Measurements from ENCODE around the gene GTF3A.

DNA sequence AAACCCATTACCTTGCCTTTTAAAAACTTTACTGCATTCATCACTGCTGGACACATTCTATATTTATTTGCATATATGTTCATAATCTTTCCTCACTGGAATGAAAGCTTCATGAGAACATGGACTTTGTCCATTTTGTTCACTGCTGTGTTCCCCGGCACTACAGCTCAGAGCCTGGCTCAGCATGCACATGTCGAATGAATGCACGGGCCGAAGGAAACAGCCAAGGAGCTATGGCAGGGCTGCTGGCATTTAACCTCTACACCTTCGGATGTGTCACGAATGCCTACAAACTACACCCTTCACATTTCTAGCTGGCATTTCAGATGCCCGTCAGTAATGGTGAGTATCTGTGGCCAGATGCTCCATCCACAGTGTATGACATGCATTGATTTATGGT, 18.4 kb downstream of the GTF3A start:
- TF ChIP-seq, protein P1, sequence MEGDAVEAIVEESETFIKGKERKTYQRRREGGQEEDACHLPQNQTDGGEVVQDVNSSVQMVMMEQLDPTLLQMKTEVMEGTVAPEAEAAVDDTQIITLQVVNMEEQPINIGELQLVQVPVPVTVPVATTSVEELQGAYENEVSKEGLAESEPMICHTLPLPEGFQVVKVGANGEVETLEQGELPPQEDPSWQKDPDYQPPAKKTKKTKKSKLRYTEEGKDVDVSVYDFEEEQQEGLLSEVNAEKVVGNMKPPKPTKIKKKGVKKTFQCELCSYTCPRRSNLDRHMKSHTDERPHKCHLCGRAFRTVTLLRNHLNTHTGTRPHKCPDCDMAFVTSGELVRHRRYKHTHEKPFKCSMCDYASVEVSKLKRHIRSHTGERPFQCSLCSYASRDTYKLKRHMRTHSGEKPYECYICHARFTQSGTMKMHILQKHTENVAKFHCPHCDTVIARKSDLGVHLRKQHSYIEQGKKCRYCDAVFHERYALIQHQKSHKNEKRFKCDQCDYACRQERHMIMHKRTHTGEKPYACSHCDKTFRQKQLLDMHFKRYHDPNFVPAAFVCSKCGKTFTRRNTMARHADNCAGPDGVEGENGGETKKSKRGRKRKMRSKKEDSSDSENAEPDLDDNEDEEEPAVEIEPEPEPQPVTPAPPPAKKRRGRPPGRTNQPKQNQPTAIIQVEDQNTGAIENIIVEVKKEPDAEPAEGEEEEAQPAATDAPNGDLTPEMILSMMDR (IDR thresholded peaks at IDR 0.05) = no peak
- no peak for TF ChIP-seq POLR2A (IDR thresholded peaks at IDR 0.05)
